ENCODE measurements around the gene MAST4. TPM values are rescaled to one million over a fixed set of nuclear protein-coding genes. Genes with fewer than 3 reads are reported as not detected.

The MAST4 gene
- total and polyA plus RNA-seq, 8 donors, result 5.9 to 29.7 (median 10.0) TPM

DNA sequence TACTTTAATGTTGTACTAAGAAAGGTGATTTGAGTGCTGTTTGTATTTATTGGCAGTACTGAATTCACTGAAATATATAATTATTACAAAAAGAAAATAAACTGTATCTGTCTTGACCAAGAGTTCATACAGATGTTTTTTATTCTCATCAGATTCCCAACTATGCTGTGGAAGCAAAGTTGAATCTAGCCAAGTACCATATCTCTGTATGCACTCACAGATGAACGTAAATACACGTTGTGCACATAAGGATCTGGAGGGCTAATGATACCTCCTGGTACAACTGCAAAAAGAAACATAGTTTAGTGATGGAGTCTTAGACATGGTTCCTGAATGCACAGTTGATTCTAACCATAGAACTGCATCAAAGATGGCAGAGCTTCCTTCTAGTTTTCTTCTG, 431.0 kb downstream of the MAST4 start:
- ATAC-seq, result no peak
- no peak for DNase-seq
- intact Hi-C loops (cut with DNase I), result no loop called here
- H3K36me3 ChIP-seq, result no peaks in the 10 kb centered on the region
- 67 to 73% methylated on average over 2 of the region's 2 CpGs for WGBS, 2 donors
- no peaks in the 10 kb centered on the region for H3K27me3 ChIP-seq
- no peaks in the 10 kb centered on the region for H3K9me3 ChIP-seq
- no peak overlapping the region for H3K27ac ChIP-seq
- TF ChIP-seq, protein P1, sequence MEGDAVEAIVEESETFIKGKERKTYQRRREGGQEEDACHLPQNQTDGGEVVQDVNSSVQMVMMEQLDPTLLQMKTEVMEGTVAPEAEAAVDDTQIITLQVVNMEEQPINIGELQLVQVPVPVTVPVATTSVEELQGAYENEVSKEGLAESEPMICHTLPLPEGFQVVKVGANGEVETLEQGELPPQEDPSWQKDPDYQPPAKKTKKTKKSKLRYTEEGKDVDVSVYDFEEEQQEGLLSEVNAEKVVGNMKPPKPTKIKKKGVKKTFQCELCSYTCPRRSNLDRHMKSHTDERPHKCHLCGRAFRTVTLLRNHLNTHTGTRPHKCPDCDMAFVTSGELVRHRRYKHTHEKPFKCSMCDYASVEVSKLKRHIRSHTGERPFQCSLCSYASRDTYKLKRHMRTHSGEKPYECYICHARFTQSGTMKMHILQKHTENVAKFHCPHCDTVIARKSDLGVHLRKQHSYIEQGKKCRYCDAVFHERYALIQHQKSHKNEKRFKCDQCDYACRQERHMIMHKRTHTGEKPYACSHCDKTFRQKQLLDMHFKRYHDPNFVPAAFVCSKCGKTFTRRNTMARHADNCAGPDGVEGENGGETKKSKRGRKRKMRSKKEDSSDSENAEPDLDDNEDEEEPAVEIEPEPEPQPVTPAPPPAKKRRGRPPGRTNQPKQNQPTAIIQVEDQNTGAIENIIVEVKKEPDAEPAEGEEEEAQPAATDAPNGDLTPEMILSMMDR (IDR thresholded peaks at IDR 0.05), result no peak
- no peak overlapping the region for H3K4me3 ChIP-seq
- FAIRE-seq, result no peak
- peaks cover 0 to 29% (median 14%) of the 10 kb centered on the region in 3 donors for H3K4me1 ChIP-seq

DNA sequence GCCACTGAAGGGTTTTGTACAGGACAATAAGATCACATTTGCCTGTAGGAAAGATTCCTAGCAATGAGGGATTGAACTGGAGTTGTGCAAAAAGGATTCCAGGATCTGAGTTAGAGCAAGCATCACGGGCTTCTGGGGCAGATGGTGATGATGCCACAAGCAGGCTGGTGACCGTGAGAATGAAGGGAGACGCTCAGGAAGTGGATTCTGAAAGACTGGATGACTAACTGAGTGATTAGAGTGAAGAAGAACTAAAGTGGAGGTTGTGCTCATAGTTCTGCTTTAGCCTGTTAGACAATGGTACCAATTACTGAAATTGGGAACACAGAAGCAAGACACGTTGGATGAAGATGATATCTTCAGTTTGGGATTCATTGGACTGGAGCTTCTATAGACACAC, 432.2 kb downstream of the MAST4 start:
- no peak overlapping the region for H3K4me3 ChIP-seq
- TF ChIP-seq, protein P1 (IDR thresholded peaks at IDR 0.05), result no peak
- H3K4me1 ChIP-seq, result peaks cover 0 to 33% (median 14%) of the 10 kb centered on the region in 3 donors
- intact Hi-C loops (cut with DNase I), result no loop called here
- ATAC-seq (no peak), DNase-seq (no peak), FAIRE-seq (no peak)
- H3K9me3 ChIP-seq, result no peaks in the 10 kb centered on the region
- WGBS, 2 donors, result 92 to 99% methylated on average over 4 of the region's 4 CpGs
- H3K36me3 ChIP-seq, result no peaks in the 10 kb centered on the region
- no peaks in the 10 kb centered on the region for H3K27me3 ChIP-seq
- no peak overlapping the region for H3K27ac ChIP-seq

DNA sequence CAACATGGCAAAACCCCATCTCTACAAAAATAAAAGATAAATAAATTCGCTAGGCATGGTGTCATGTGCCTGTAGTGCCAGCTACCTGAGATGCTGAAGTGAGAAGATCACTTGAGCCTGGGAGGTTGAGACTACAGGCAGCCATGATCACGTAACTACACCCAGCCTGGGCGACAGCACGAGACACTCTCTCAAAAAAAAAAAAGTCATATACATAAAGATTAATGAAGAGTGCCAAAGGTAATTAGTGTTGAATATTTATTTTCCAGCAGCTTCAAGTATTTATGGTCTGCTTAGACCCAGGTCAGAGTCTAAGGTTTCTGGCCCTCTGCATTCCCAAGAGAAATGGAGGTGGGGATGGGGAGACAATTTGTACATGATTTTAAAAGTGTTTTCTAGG, 432.7 kb downstream of the MAST4 start:
- peaks cover 0 to 33% (median 14%) of the 10 kb centered on the region in 3 donors for H3K4me1 ChIP-seq
- H3K27me3 ChIP-seq, result no peaks in the 10 kb centered on the region
- H3K9me3 ChIP-seq, result no peaks in the 10 kb centered on the region
- intact Hi-C loops (cut with DNase I), result no loop called here
- no peaks in the 10 kb centered on the region for H3K36me3 ChIP-seq
- no peak for DNase-seq
- no peak for FAIRE-seq
- TF ChIP-seq, protein P1 (IDR thresholded peaks at IDR 0.05), result no peak
- WGBS, 2 donors, result 96 to 98% methylated on average over 4 of the region's 4 CpGs
- H3K4me3 ChIP-seq, result no peak overlapping the region
- no peak for ATAC-seq
- H3K27ac ChIP-seq, result no peak overlapping the region

DNA sequence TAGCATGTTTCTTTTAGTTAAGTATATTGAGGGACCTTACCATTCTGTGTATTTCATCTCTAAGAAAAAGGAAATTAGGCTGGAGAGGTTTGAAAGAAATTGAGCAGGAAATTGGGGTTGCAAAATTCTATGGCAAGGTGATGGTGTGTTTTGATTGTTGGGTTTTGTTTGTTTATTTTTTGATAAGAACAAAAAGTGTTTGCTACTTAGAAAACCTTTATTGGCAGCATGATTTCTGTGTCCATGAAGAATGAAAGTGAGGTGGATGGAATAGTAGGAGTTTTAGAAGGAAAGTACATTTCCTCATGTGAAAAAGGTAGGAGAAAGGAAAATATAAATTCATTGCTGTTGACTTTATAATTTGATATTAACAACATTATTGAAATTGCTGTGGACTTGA, 433.3 kb downstream of the MAST4 start:
- Histone ChIP-seq H3K36me3 (no peaks in the 10 kb centered on the region), H3K9me3 (no peaks in the 10 kb centered on the region), H3K4me3 (no peak overlapping the region), H3K4me1 (peaks cover 0 to 33% (median 14%) of the 10 kb centered on the region in 3 donors), H3K27me3 (no peaks in the 10 kb centered on the region), H3K27ac (no peak overlapping the region)
- FAIRE-seq (no peak), DNase-seq (no peak), ATAC-seq (no peak)
- TF ChIP-seq, protein P1 (IDR thresholded peaks at IDR 0.05), result no peak
- intact Hi-C loops (cut with DNase I), result no loop called here

DNA sequence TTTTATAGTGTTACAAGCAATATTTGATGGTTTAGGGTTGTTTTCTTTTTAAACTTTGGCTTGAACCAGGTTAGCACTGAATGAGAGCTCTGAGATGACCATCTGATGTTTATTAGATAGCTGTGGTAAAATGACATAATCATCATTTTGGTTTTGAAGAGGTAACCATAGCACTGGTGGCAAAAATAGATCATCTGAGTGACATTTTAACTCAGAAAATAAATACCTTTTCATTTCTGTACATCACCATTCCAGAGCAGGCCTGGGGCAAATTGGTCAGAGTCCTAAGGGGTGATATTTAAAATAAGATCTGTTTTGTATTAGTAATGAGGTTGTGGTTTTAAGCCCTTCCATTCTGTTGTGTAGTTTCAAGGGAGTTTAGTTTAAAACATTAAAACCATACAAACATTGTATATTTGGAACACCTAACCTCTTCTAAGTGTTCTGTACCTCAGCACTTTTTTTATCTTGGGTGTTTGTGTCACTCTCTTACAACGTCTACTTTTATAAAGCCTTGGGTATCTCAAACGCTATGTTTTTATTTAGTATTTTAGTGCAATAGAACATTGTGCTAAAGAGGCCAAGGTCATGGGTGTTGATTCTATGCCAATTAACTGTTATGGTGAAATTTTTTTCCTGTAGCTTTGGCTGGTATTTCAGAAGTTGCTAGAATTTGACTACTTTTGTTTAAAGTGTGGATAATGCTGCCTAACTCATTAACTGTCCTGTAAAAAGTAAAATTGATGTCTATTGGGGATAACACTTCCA, 434.3 kb downstream of the MAST4 start:
- no peak for DNase-seq
- intact Hi-C loops (cut with DNase I), result no loop called here
- no peak overlapping the region for H3K27ac ChIP-seq
- no peak overlapping the region for H3K4me3 ChIP-seq
- ATAC-seq, result peak in 2 of 4 donors; percentile 45 to 56
- TF ChIP-seq, protein P1 (IDR thresholded peaks at IDR 0.05), result no peak
- H3K9me3 ChIP-seq, result no peaks in the 10 kb centered on the region
- no peaks in the 10 kb centered on the region for H3K36me3 ChIP-seq
- 5 to 10% methylated on average over 2 of the region's 2 CpGs for WGBS, 2 donors
- no peak for FAIRE-seq
- H3K4me1 ChIP-seq, result peaks cover 0 to 33% (median 14%) of the 10 kb centered on the region in 3 donors
- H3K27me3 ChIP-seq, result no peaks in the 10 kb centered on the region

Measured in pancreas (tissue), 10 donors.